GM21515 (cell line): ENCODE results near the gene TLR2.

ENCODE experiments used
- ATAC-seq: cut with Tn5 transposase; IDR thresholded peaks from one replicate; pipeline ENCODE4 v1.9.1; 2021; ENCODE audit not compliant: unreplicated experiment

The TLR2 gene

DNA sequence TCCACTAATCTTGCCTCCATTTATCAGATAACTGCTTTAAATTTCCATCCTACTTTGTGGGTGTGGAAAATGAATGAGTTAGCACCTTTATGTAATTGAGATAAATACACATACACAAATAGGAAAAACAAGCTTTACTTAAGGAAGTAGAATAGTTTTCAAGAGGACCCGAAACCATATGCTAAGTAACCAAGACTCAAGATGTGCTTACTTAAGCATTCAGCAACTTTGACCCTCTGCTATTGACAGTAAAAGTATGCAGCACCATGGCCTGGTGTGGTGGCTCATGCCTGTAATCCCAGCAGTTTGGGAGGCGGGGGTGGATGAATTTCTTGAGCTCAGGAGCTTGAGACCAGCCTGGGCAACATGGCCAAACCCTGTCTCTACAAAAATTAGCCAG, 45.8 kb downstream of the TLR2 start:
- ATAC-seq = no peak

DNA sequence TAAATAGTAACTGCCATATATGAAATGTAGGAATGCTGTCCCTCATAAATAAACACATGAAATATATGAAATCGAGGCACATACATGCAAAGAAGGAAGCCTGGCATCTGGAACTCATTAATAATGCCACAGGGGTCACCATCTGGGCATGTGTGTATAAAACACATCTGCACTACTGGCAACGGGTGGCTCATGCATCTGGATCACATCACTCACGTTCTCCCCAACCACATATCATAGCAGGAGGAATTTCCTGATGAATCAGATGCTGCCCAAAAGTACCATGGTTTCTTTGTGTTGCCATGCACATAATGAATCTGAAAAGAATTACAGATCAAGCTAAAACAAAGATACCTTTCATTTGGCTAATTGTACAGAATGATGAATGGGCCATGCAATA, 47.2 kb downstream of the TLR2 start:
- no peak for ATAC-seq

DNA sequence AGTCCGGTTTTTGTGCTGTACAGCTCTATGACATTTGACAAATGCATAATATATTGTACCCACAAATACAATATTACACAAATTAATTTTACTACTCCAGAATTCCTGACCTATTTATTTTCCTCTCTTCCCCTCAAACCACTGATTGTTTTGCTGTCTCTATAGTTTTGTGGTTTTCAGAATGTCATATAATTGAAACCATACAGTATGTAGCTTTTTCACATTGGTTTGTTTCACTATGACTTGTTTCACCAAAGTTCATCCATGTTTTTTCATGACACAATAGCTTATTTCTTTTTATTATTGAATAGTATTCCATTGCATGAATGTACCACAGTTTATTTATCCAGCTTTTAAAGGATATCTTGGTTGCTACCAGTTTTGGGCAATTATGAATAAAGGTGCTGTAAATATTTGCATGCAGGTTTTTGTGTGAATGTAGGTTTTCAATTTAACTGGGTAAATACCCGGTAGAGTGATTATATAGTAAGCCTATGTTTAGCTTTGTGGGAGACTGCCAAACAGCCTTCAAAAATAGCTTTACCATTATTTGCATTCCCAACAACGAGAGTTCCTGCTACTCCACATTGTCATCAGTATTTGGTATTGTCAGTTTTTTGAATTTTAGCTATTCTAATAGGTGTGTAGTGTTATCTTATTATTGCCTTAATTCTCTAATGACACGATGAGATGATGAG, 49.8 kb downstream of the TLR2 start:
- no peak for ATAC-seq

GRCh38 chr4:153735906-153736461, 51.9 kb downstream of the TLR2 start:
- no peak for ATAC-seq

DNA sequence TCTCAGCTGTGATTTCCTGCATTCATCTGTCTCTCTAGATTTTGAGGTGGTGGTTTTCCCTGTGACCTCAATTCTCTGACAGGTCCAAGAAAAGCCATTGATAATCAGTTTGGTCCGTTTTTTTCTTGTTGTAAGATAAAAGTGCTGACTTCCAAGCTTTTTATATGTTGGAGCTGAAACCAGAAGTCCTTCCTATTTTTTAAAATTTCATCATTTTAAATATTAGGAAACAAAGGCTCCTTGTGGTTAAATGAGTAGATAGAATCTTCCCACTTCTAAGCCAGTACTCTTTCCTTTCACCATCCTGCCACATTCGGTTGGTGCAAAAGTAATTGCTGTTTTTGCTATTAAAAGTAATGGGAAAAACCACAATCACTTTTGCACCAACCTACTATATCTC, 57.5 kb downstream of the TLR2 start:
- ATAC-seq = no peak

DNA sequence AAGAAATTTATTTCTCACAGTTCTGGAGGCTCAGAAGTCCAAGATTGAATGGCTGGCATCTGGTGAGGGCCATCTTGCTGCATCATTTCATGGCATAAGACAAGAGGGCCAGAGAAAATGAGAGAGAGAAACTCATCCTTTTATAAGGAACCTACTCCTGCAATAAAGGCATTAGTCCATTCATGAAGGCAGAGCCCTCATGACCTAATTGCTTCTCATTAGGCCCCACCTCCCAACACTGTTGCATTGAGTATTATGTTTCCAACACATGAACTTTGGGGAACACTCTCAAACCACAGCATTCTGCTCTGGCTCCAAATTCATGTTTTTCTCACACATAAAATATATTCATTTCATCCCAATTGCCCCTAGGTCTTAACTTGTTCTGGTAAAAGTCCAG, 61.6 kb downstream of the TLR2 start:
- no peak for ATAC-seq

DNA sequence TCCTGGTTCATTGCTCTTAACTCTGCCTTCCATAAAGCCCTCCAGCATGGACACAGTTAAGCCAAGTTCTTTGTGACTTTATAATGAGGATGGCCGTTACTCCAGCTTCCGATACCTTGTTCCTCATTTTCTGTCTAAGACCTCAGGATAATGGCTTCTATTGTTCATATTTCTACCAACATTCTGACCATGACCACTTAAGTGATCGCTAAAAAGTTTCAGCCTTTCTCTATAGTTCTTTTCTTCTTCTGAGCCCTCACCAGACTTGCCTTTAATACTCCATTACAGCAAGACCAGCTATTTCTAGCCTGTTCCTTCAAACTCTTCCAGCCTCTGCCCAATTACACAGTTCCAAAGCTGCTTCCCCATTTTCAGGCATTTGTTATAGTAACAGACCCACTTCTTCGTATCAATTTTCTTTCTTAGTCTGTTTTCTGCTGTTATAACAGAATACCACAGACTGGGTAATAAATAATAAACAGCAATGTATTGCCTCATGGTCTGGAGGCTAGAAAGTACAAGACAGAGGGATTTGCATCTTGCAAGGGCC, 63.4 kb downstream of the TLR2 start:
- ATAC-seq = no peak

GRCh38 chr4:153748378-153748777, 64.3 kb downstream of the TLR2 start:
- ATAC-seq = no peak

- no peak for ATAC-seq
Observed at GRCh38 chr4:153750197-153750817, 66.2 kb downstream of the TLR2 start.

DNA sequence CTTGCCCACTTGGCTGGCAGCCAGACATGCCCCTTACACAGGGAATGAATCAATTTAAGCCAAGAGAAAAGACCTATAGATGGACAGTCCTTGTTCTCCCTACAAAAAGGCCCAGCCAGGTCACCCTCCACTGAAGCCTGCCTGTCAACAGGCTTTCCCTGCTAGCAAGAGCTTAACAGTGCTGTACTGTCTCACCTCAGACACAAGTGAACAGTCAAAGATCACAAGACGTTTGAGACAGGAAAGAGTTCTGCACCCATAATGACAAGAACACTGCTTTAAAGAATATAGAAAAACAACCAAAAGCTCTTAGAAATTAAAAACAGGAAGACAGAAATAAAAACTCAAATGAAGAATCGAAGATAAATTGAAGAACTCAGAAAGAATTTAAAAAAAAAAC, 71.1 kb downstream of the TLR2 start:
- no peak for ATAC-seq
